Measurements from ENCODE around the gene ABCF2.

The ABCF2 gene

DNA sequence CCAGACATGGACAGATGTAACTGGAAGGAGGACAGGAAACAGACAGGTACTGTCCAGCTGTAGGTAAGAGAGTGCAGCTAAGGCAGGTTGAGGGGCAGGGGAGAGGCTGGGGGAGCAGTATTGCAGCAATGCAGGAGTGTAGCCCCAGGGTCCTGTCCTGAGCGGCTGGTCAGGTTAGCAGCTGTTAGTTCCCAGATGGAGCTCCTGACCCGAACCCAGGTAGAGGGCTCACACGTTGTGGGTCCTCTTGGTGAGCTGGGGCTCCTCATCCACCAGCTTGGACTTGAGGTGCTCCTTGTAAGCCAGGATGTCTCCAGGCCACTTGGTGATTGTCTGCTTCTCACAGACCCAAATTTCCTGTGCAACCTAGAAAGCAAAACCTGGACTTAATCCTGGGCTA is 13.2 kb downstream of the ABCF2 start:
- TF ChIP-seq, protein P1, sequence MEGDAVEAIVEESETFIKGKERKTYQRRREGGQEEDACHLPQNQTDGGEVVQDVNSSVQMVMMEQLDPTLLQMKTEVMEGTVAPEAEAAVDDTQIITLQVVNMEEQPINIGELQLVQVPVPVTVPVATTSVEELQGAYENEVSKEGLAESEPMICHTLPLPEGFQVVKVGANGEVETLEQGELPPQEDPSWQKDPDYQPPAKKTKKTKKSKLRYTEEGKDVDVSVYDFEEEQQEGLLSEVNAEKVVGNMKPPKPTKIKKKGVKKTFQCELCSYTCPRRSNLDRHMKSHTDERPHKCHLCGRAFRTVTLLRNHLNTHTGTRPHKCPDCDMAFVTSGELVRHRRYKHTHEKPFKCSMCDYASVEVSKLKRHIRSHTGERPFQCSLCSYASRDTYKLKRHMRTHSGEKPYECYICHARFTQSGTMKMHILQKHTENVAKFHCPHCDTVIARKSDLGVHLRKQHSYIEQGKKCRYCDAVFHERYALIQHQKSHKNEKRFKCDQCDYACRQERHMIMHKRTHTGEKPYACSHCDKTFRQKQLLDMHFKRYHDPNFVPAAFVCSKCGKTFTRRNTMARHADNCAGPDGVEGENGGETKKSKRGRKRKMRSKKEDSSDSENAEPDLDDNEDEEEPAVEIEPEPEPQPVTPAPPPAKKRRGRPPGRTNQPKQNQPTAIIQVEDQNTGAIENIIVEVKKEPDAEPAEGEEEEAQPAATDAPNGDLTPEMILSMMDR (IDR thresholded peaks at IDR 0.05; ENCODE audit: borderline replicate concordance, control extremely low read depth, extremely low read depth, insufficient read depth, missing control alignments): no peak
- DNase-seq (ENCODE audit: low spot score): no peak
- in situ Hi-C loops (cut with MboI; ENCODE audit: low sequenced_read_pairs, unreplicated experiment): no loop called here

DNA sequence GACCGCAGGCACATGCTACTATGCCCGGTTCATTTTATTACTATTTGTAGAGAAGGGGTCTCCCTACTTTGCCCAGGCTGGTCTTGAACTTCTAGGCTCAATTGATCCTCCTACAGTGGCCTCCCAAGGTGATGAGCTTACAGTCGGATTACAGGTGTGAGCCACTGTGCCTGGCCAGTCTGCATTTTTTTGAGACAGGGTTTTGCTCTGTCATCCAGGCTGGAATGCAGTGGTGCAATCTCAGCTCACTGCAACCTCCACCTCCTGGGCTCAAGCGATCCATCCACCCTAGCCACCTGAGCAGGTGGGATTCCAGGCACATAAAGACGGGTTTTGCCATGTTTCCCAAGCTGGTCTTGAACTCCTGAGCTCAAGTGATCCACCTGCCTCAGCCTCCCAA is 14.4 kb downstream of the ABCF2 start:
- in situ Hi-C loops (cut with MboI; ENCODE audit: low sequenced_read_pairs, unreplicated experiment): no loop called here

DNA sequence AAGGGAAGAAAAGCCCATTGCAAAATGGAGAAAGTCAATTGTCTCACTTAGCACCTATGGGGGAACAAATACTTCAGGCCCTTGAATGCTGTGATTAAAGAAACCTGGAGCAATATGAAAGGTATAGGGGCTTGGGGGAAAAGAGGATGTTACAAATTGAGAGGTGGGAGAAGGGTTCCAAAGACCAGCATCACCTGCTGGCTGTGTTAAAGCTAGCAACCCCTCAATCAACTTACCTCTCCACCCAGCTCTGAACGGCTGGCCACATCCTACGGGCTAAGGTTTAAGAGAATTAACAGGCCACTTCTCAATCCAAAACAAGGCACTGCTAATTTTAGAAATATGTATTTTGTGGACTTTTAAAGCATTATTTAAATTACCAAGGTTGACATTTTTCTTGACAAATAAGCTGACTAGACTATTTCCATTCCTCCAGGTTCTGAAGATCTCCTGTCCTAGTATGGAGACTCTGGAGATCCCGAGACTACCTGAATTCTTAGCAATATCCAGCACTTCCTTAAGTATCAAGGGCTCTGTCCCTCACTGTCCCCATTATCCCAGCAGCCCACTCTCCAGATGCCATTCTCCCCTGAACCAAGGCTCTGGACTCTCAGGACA is 15.7 kb downstream of the ABCF2 start:
- in situ Hi-C loops (cut with MboI; ENCODE audit: low sequenced_read_pairs, unreplicated experiment): no loop called here
- DNase-seq (ENCODE audit: low spot score): no peak
- TF ChIP-seq, protein P1 (IDR thresholded peaks at IDR 0.05; ENCODE audit: borderline replicate concordance, control extremely low read depth, extremely low read depth, insufficient read depth, missing control alignments): no peak

More for the DNA sequence above, 14.4 kb downstream of the ABCF2 start:
- DNase-seq (ENCODE audit: low spot score): no peak
- TF ChIP-seq, protein P1 (IDR thresholded peaks at IDR 0.05; ENCODE audit: borderline replicate concordance, control extremely low read depth, extremely low read depth, insufficient read depth, missing control alignments): no peak

DNA sequence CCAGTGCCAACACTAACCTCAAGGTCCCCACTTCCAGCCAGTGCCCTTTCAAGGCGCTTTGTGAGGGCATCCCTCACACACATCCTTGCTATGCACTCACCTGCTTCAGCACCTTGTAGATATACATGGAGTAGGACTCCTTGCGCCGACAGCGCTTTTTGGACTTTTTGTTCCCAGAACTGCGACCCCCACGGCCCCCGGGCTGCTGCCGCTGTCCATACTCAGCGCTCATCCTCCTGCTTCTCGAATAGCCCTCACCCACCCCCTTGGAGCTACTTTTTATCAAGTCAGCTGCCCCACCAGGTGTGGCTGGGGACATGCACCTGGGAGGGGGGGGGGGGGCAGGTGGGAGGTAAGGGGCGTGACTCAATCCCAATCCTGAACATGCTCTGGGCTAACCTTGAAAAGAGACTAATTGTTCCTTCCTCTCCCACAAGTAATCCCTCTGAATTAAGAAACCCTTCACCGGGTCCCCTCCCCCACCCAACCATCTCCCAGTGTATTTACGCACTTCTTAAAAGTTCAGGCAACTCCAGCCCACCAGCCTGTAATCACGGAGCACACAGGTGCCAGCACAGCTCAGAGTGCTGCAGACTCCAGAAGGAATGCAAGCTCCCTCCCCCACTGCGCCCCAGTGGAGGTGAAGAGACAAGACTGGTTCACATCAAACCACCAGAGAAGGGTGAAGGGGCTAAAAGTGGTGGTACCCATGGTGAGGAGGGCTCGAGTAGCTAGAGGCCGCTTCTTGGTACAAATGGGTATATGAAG is 16.7 kb downstream of the ABCF2 start, which contains the start of gene H2BK1:
Gene H2BK1, minus strand, starts transcription at position 402 of the 768 bp plus-strand sequence. Its CDS starts 170 bp downstream, at position 232.
- DNase-seq (ENCODE audit: low spot score): no peak
- in situ Hi-C loops (cut with MboI; ENCODE audit: low sequenced_read_pairs, unreplicated experiment): no loop called here

DNA sequence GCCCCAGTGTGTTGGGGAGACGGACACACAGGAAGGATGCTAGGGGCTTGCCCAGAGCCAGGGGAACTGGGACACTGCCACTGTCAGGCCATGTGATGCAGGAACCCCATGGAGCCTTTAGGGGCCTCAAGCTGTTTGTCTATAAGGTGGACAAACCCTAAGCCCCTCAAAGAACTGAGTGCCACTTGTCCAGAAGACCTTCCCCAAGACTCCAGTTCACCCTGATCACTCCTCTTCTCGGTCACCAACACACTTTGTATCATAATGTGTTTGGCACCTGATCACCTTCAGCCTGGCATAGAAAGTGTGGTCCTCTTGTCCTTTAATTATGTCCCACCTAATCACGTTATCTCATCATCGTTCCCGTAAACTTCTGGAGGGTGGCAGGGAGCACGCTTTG is 17.4 kb downstream of the ABCF2 start:
- TF ChIP-seq, protein P1 (IDR thresholded peaks at IDR 0.05; ENCODE audit: borderline replicate concordance, control extremely low read depth, extremely low read depth, insufficient read depth, missing control alignments): no peak
- in situ Hi-C loops (cut with MboI; ENCODE audit: low sequenced_read_pairs, unreplicated experiment): no loop called here
- DNase-seq (ENCODE audit: low spot score): no peak

More for the DNA sequence above, 16.7 kb downstream of the ABCF2 start, which contains the start of gene H2BK1:
- TF ChIP-seq, protein P1 (IDR thresholded peaks at IDR 0.05; ENCODE audit: borderline replicate concordance, control extremely low read depth, extremely low read depth, insufficient read depth, missing control alignments): no peak

DNA sequence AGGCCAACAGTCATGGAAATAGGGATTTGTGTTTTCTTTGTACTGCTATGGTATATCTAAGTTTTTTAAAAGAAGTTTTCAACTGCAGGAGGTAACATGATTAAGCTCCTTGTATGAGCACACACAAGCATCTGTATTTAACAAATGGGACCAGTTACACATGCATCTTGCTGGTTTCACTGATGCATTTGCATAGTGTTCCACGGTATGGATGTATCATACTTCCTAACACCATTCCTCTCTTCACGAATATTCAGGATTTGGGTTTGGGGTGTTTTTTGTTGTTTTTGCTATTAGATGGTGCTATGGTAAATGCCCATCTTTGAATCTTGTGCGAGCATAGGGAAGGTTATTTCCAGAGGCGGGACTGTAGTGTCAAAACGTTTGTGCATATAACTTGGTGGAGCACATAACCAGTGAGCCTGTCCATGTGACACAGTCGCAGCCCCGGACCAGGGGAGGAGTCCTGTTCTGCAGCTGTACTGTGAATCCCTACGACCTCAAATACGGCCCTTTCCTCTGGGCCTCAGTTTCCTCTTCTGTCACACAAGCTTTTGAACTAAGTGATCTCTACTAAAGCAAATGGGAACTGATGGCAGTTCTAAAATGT is 18.6 kb downstream of the ABCF2 start:
- DNase-seq (ENCODE audit: low spot score): no peak
- in situ Hi-C loops (cut with MboI; ENCODE audit: low sequenced_read_pairs, unreplicated experiment): no loop called here
- TF ChIP-seq, protein P1 (IDR thresholded peaks at IDR 0.05; ENCODE audit: borderline replicate concordance, control extremely low read depth, extremely low read depth, insufficient read depth, missing control alignments): no peak
